Measurements from ENCODE around the gene CCDC188. TPM values are rescaled to one million over a fixed set of nuclear protein-coding genes. Genes with fewer than 3 reads are reported as not detected.
A peak's percentile ranks its signal among the peaks of the same experiment; 100 is the strongest.

The CCDC188 gene
- total RNA-seq, 1 donor from 2014 or later = not detected

DNA sequence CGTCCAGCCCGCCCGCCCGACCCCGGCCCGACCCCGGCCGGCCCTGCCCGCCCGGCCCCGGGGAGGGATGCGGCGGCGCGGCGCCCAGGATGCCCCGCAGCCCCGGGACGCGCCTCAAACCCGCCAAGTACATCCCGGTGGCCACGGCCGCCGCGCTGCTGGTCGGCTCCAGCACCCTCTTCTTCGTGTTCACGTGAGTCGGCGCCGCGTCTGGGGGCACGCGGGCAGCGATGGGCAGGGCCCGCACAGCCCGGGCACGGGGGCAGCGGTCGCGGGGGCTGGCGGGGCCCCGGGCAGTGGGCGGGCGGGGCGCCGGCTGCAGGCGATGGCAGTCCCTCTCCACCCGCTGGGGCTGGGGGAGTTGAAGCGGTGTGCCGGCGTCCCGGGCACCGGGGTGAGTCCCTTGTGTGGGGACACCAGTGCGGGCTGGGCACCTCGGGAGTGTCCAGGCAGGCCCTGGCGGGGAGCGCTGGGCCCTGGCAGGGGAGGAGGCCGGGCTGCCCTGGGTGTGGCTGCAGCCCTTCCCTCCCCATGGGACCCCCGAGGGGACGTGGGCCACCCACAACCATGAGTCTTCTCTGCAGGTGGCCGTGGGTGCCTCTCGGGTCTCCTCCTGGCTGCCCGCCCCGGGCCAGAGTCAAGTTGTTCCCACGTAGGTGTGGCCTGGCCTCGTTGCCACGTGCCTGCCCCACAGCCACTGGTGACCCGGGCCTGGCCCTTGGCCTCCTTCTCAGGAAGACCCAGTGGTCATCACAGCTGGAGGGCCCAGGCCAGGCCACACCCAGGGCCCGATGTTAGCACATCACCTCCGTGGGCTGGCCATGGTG lies 18.8 kb downstream of the CCDC188 start:
- TF ChIP-seq, protein P1, sequence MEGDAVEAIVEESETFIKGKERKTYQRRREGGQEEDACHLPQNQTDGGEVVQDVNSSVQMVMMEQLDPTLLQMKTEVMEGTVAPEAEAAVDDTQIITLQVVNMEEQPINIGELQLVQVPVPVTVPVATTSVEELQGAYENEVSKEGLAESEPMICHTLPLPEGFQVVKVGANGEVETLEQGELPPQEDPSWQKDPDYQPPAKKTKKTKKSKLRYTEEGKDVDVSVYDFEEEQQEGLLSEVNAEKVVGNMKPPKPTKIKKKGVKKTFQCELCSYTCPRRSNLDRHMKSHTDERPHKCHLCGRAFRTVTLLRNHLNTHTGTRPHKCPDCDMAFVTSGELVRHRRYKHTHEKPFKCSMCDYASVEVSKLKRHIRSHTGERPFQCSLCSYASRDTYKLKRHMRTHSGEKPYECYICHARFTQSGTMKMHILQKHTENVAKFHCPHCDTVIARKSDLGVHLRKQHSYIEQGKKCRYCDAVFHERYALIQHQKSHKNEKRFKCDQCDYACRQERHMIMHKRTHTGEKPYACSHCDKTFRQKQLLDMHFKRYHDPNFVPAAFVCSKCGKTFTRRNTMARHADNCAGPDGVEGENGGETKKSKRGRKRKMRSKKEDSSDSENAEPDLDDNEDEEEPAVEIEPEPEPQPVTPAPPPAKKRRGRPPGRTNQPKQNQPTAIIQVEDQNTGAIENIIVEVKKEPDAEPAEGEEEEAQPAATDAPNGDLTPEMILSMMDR (IDR thresholded peaks at IDR 0.05; ENCODE audit: unreplicated experiment) = no peak
- DNase-seq (ENCODE audit: low spot score in 2 of 2, unreplicated experiment in 2 of 2) = no peak
- Mint-ChIP-seq H3K36me3 (peaks cover 3% of the 10 kb centered on the region), H3K9me3 (no peaks in the 10 kb centered on the region), H3K27ac (no peak overlapping the region), H3K4me1 (peaks cover 13% of the 10 kb centered on the region), H3K4me3 (peak overlapping the region; percentile 67), H3K27me3 (ENCODE audit: low read depth) (no peaks in the 10 kb centered on the region)

- no peak within 1 kb of the TSS for H3K27ac Mint-ChIP-seq
- DNase-seq (ENCODE audit: low spot score in 2 of 2, unreplicated experiment in 2 of 2) = no peak
- H3K36me3 Mint-ChIP-seq = peaks cover 3% of the 10 kb centered on the region
- peaks cover 13% of the 10 kb centered on the region for H3K4me1 Mint-ChIP-seq
- H3K4me3 Mint-ChIP-seq = peak within 1 kb of the TSS; percentile 67
- H3K27me3 Mint-ChIP-seq (ENCODE audit: low read depth) = no peaks in the 10 kb centered on the region
- H3K9me3 Mint-ChIP-seq = no peaks in the 10 kb centered on the region
- TF ChIP-seq, protein P1 (IDR thresholded peaks at IDR 0.05; ENCODE audit: unreplicated experiment) = no peak
These were observed 19.3 kb downstream of the CCDC188 start, which contains the start of gene ZDHHC8 for GRCh38 chr22:20131597-20131858. Gene ZDHHC8 (plus strand): TSS chr22:20131804. CDS start chr22:20131948, 144 bp downstream.

DNA sequence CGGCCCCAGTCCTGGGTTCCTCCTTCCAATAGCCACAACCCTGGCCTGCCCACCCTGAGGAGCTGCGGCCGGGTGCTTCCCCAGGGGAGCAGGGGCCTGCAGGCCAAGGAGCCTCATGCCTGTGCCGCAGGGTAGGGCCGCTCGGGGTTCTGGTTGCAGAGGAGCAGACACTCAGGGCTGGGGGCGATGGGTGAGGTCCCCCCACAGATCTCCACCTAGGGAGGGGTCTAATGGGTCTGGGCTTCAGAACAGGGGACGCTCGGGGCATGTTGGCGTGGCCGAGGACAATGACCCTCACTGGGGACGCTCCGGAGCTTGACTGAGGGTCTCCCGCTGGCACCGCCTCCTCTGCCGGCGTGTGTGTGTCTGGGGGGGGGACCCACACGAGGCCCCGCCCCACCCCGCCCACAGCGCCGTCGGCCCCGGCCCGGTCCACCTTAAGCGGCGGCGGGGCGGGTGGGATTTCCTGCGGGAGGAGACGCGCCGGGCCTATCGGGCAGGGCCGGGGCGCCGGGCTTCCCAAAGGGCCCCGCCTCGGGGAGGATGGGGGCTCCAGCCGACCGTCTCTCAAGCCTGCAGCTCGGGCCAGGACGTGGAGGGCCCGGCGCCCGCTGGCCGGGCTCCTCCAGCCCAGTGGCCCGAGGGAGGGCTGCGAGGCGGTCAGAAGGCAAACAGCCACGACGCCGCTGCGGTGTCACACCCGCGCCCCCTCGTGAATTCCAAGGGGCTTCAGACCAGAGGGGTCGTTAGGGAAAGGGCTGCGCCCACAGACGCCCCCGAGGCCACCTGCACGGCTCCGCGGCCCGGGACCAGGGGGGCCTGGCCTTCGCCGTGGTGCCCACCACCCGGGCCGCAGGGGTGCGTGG lies 19.9 kb downstream of the CCDC188 start:
- no peaks in the 10 kb centered on the region for H3K27me3 Mint-ChIP-seq (ENCODE audit: low read depth)
- DNase-seq (ENCODE audit: low spot score in 2 of 2, unreplicated experiment in 2 of 2) = peak; percentile 55 to 75
- peaks cover 11% of the 10 kb centered on the region for H3K4me1 Mint-ChIP-seq
- no peak overlapping the region for H3K27ac Mint-ChIP-seq
- H3K36me3 Mint-ChIP-seq = peaks cover 6% of the 10 kb centered on the region
- no peaks in the 10 kb centered on the region for H3K9me3 Mint-ChIP-seq
- TF ChIP-seq, protein P1 (IDR thresholded peaks at IDR 0.05; ENCODE audit: unreplicated experiment) = no peak
- peak overlapping the region; percentile 64 for H3K4me3 Mint-ChIP-seq

GRCh38 chr22:20130319-20130718 lies 20.5 kb downstream of the CCDC188 start:
- H3K9me3 Mint-ChIP-seq = no peaks in the 10 kb centered on the region

GRCh38 chr22:20129747-20130014 lies 21.2 kb downstream of the CCDC188 start:
- no peak for DNase-seq (ENCODE audit: low spot score in 2 of 2, unreplicated experiment in 2 of 2)
- Mint-ChIP-seq H3K4me1 (peaks cover 11% of the 10 kb centered on the region), H3K4me3 (peak overlapping the region; percentile 64), H3K27me3 (ENCODE audit: low read depth) (no peaks in the 10 kb centered on the region), H3K36me3 (peaks cover 6% of the 10 kb centered on the region), H3K27ac (no peak overlapping the region), H3K9me3 (no peaks in the 10 kb centered on the region)
- TF ChIP-seq, protein P1 (IDR thresholded peaks at IDR 0.05; ENCODE audit: unreplicated experiment) = no peak

More at GRCh38 chr22:20130319-20130718, 20.5 kb downstream of the CCDC188 start:
- peak overlapping the region; percentile 64 for H3K4me3 Mint-ChIP-seq
- H3K36me3 Mint-ChIP-seq = peaks cover 6% of the 10 kb centered on the region
- H3K4me1 Mint-ChIP-seq = peaks cover 11% of the 10 kb centered on the region
- no peaks in the 10 kb centered on the region for H3K27me3 Mint-ChIP-seq (ENCODE audit: low read depth)
- TF ChIP-seq, protein P1 (IDR thresholded peaks at IDR 0.05; ENCODE audit: unreplicated experiment) = no peak
- H3K27ac Mint-ChIP-seq = no peak overlapping the region
- DNase-seq (ENCODE audit: low spot score in 2 of 2, unreplicated experiment in 2 of 2) = no peak
